Measurements from ENCODE around the gene PAK5. TPM values are rescaled to one million over a fixed set of nuclear protein-coding genes. Genes with fewer than 3 reads are reported as not detected.

Gene PAK5
- total RNA-seq, 1 experiment from 2014 or later = not detected

DNA sequence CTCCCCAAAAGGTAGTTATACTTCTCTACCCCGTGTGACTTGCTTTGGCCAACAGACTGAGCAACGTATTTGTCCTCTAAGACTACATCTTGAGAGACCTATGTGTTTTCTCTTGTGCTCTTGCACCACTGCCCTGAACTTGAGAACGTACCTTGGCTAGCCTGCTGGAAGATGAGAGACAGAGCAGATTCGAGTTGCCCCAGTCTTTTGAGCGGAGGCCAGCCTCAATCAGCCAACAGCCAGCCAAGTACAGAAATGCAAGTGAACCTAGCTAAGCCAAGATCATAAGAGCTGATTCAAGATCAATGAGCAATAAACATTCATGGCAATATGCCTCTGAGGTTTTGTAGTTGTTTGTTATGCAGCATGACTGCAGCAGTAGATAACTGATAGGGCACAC is 98.4 kb downstream of the PAK5 start:
- H3K4me3 ChIP-seq = no peak overlapping the region
- no peaks in the 10 kb centered on the region for H3K36me3 ChIP-seq
- H3K27me3 ChIP-seq = peaks cover 7% of the 10 kb centered on the region; the same call in 1 of the 2 replicates
- H3K9me3 ChIP-seq = peaks cover 2% of the 10 kb centered on the region; the same call in 1 of the 2 replicates
- DNase-seq = no peak

DNA sequence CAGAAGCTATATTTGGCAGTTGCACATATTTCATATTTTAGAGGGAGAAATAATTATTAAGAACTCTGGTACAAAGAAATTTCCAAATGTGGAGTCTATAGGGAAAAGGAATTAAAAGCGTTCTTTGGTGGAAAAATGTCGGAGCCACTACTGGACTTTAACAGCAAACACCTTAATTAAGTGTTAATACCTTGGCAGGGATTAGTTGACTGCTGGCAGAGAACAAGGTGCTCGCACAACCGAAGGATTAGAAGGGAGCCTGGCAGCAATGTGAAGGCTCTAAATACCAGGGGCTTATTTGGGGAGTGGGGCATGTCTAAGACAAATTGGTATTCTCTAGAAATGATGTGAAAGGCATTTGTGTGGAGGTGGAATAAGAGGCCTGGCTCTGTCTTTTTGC is 98.9 kb downstream of the PAK5 start:
- Histone ChIP-seq H3K36me3 (no peaks in the 10 kb centered on the region), H3K27me3 (peaks cover 7% of the 10 kb centered on the region; the same call in 1 of the 2 replicates), H3K9me3 (peaks cover 2% of the 10 kb centered on the region; the same call in 1 of the 2 replicates), H3K4me3 (no peak overlapping the region)
- DNase-seq = no peak

DNA sequence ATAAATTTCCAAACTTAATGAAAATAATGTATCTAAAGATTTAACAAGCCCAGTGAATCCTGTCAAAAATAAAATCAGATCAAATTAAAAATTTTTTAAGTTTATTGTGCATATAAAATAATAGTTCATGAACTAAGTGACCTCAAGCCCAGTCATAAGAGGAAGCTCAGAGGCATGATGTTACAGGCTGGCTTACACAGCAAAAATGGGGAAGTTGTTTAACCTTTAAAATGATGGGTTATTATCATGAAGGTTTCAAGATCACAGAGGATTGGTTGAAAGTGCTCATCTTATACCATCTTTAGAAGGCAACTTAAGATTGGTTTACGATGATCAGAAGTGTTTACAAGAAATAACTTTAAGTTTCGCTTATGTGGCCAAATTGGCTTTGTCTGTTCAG is 102.5 kb downstream of the PAK5 start:
- no peak for DNase-seq
- no peaks in the 10 kb centered on the region for H3K36me3 ChIP-seq
- H3K9me3 ChIP-seq = peaks cover 2% of the 10 kb centered on the region; the same call in 1 of the 2 replicates
- peaks cover 10% of the 10 kb centered on the region; the same call in 1 of the 2 replicates for H3K27me3 ChIP-seq
- no peak overlapping the region for H3K4me3 ChIP-seq

DNA sequence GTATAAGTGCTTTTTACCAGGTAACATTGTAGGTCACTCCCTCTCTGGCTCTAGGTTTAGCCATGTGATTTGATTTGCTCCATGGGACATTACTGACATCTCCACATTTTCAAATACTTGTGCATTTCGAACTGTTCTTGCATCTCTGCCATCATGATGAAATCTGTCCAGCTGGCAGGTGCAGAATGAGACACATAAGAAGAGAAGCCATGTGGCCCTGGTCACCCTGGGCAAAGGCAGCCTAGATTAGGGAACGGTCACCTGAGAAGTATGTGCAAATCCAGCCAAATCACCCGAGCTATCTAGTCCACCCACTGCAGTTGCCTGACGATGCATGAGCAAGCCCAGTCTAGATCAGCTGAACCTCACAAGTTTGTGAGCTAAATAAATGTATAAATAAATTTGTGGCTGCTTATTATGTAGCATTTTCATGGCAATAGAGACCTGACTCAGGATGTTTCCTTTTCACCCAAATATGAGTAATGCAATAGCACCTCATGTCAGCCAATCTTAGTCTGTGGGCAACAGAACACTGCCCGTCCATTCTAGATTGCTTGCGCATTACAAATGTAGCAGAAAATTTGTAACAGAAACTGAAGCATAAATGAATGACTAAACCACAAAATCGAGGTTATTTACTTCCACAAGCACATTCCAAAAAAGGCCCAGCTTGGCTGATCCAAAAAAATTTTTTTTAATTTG is 115.2 kb downstream of the PAK5 start:
- Histone ChIP-seq H3K36me3 (no peaks in the 10 kb centered on the region), H3K27me3 (peaks cover 4% of the 10 kb centered on the region; the same call in 1 of the 2 replicates), H3K4me3 (no peak overlapping the region), H3K9me3 (no peaks in the 10 kb centered on the region)
- DNase-seq = peak; percentile 39

DNA sequence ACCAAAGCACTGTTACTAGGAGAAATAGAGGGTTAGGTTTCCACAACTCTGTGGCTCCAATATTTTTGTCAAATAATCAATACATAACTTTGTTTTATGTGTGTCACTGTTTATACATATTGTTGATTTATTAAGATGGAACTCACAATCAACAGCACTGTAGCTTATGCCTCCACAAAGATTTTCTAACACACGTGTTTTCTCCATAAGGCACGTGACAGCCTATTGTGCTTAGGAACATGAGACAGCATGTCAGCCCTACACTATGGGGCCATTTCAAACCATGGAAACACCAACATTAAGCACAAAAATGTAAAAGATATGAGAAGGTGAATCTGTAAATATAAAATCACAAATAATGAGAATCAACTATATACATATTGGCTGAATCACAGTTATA is 127.0 kb downstream of the PAK5 start:
- H3K36me3 ChIP-seq = no peaks in the 10 kb centered on the region
- H3K4me3 ChIP-seq = no peak overlapping the region
- H3K27me3 ChIP-seq = peaks cover 4% of the 10 kb centered on the region; the same call in 1 of the 2 replicates
- no peaks in the 10 kb centered on the region for H3K9me3 ChIP-seq
- DNase-seq = no peak

DNA sequence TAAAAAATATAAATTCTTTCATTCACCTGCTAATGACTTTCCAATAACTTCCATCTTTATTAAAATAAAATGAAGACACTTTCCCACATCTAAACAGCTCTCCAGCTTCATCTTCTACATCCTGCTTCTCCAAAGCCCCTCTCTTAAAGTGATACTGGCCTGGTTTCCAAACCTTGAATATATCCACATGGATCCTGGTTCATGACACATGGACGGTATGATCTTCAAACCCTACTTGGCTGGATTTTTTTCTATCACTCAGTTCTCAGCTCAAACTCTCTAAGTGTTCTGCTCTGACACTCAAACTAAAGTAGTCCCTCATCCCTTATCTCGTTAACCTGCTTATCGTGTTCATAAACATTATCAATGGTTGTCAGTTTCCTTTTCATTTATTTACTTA is 128.2 kb downstream of the PAK5 start:
- Histone ChIP-seq H3K27me3 (peaks cover 4% of the 10 kb centered on the region; the same call in 1 of the 2 replicates), H3K36me3 (no peaks in the 10 kb centered on the region), H3K9me3 (no peaks in the 10 kb centered on the region), H3K4me3 (no peak overlapping the region)
- DNase-seq = no peak

DNA sequence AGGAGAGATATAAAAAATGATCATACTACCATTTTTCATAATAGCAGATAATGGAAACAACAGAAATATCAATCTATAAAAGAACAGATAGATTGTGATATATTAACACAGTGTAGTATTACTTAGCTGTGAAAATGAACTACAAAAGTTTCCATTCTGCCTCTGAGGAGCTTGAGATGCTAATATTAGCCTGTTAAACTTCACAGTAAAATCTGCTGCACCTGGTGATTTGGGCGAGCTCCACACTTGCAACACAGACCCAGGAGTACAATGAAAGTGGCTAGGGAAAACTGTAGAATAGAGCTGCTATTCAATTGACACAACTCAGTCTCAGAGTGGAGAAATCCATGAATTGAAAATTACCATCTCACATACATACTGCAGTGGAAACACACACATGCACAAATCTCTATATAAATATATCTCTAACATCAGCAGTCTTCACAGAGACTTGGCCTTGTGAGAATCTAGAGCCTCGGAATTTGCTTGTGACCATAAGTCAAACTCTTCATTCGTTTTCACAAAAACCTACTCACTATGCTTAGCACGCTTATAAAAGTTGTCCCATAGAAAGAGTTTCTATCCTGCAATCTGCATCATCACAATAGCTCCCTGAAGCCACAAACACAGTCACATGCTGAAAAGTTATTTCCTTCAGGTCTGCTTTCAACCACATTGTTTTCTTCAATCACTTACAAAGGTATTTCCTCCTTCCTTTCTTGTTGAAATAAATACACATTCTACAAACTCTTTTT is 133.0 kb downstream of the PAK5 start:
- Histone ChIP-seq H3K4me3 (no peak overlapping the region), H3K27me3 (peaks cover 4% of the 10 kb centered on the region; the same call in 1 of the 2 replicates), H3K9me3 (no peaks in the 10 kb centered on the region), H3K36me3 (no peaks in the 10 kb centered on the region)
- DNase-seq = no peak

DNA sequence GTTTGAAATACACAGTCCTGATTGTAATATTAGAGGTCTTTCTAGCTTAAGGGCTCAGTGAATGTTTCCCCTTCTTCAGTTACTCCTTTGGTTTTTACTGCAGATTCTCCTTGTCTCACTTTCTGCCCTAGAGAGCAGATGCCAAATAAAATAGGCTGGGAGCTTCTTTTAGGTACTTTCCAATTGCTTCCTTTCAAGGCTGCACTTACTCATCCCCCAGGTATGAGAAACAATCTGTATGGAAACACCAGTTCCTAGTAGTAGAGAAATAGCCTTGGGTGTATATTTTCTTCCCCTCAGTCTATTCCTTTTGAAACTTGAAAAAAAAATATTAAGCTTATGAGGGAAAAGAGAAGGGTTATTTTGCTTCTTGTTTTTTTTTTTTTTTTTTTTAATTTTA is 139.7 kb downstream of the PAK5 start:
- no peaks in the 10 kb centered on the region for H3K36me3 ChIP-seq
- no peaks in the 10 kb centered on the region for H3K9me3 ChIP-seq
- H3K27me3 ChIP-seq = peaks cover 12% of the 10 kb centered on the region
- H3K4me3 ChIP-seq = no peak overlapping the region
- no peak for DNase-seq

DNA sequence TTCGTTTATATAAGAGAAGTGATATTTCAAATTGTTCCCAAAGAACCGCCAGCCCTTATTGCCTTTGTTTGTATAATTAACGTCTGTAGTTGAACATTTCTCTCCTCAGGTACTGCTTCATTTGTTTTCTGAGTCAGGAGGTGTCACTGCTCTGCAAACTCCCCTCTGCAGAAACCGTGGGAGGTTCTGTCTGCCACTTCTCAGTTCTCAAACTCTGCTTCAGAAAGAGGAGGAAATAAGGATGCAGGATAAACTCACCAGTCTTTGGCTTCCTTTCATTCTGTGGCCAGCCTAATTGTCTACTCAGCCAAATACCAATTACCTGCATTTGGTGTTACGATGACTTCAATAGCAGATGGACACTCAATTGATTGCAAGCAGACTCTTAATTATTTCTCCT is 149.8 kb downstream of the PAK5 start:
- DNase-seq = no peak
- Histone ChIP-seq H3K36me3 (no peaks in the 10 kb centered on the region), H3K4me3 (no peak overlapping the region)

DNA sequence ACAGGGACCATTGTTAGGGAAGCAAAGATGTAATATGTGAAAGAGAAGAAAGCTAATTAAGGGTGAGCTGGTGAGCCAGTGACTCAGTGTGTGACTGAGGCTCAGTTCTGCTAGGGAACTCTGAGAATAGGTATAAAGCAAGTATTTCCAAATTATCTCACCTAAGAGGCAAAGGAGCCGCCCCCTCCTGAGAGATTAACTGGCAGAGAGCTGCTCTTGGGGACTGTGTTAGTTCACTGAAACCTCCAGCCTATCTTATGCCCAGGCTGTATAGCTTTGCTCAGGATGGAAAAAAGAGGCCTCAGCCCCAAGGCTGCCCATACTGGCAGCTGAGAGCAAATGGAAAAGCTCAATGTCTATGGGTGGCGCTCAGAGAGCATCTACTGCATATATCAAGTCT is 152.0 kb downstream of the PAK5 start:
- no peak for DNase-seq
- H3K9me3 ChIP-seq = no peaks in the 10 kb centered on the region
- H3K27me3 ChIP-seq = peaks cover 17% of the 10 kb centered on the region
- H3K36me3 ChIP-seq = no peaks in the 10 kb centered on the region
- no peak overlapping the region for H3K4me3 ChIP-seq

More for the DNA sequence above, 149.8 kb downstream of the PAK5 start:
- Histone ChIP-seq H3K9me3 (no peaks in the 10 kb centered on the region), H3K27me3 (peaks cover 12% of the 10 kb centered on the region)

DNA sequence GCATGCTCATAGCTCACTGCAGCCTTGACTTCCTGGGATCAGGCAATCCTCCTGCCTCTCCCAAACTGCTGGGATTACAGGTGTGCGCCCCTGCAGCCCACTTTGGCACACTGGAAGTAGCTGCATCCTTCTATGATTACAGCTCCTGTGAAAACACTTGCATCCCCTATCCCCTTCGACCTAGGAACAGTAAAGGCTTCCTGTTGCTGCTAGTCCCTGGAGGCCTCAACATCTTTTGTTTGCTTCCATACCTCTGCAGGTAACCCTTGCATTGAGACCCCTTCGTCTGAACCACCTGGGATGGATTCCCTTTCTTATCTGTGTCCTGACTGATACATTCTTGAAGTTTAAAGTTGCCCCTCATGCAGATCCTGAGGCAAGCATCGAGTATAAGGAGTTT is 152.4 kb downstream of the PAK5 start:
- Histone ChIP-seq H3K9me3 (no peaks in the 10 kb centered on the region), H3K36me3 (no peaks in the 10 kb centered on the region), H3K4me3 (no peak overlapping the region), H3K27me3 (peaks cover 18% of the 10 kb centered on the region)
- no peak for DNase-seq

DNA sequence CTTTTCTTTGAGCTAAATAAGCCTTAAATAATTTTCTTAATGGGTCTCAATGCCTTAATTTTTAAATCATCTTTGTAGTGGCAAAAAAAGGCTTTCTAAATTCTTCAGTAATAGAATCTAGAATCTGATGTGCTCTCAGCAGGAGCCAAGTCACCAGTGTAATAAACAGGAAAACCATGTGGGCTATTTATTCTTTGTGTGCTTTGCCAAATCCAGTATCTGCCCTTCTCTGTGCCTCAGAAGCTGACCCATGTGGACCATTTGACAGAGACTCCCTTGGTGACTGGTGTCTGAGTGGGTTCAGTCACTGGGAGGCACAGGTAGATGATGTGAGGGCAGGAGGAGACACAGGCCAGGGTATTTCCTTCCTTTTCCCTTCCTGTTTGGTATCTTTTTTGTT is 152.9 kb downstream of the PAK5 start:
- H3K27me3 ChIP-seq = peaks cover 18% of the 10 kb centered on the region
- no peak for DNase-seq
- H3K36me3 ChIP-seq = no peaks in the 10 kb centered on the region
- H3K4me3 ChIP-seq = no peak overlapping the region
- no peaks in the 10 kb centered on the region for H3K9me3 ChIP-seq

DNA sequence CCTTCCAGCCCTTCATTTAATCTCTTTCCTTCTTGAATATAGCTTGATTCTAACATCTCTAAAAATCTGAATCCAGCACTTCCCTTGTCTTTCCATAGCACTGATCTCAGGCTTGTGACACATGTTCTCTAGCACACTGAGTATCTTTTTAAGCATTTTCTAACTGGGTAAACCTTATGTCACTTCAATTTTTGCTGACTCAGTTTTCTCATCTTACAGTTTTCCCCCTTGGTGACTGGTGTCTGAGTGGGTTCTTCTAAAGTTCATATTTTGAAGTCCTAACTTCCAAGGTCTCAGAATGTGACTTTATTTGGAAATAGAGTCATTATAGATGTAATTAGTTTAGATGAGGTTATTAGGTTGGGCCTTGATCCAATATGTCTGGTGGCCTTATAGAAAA is 153.9 kb downstream of the PAK5 start:
- peaks cover 18% of the 10 kb centered on the region for H3K27me3 ChIP-seq
- H3K36me3 ChIP-seq = no peaks in the 10 kb centered on the region

DNA sequence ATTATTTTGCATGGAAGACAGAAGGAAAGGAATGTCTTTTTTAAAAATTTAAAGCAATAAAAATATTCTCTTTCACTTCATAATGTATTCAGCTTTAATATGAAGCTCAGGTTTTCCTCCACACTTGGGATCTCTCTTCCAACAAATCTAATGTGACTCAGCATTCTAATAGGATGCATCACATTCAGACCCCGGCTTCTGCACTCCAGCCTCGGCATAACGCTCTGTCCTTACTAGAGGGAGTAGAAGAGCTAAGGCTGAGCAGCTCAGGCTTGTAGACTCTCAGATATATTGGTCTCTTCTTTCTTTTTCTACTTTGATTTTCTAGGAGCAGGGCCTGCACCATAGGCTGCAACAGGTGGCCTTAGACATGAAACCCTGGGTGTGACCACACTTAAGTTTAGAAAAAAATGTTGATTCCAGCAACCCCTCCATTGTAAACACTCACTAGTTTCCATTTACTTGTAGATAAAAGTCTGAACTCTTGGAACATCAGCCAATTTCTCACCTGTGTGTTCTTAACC is 161.7 kb downstream of the PAK5 start:
- Histone ChIP-seq H3K27me3 (peaks cover 4% of the 10 kb centered on the region; the same call in 1 of the 2 replicates), H3K4me3 (no peak overlapping the region), H3K9me3 (no peaks in the 10 kb centered on the region), H3K36me3 (no peaks in the 10 kb centered on the region)
- no peak for DNase-seq

More for the DNA sequence above, 153.9 kb downstream of the PAK5 start:
- H3K4me3 ChIP-seq = no peak overlapping the region
- H3K9me3 ChIP-seq = no peaks in the 10 kb centered on the region
- DNase-seq = no peak

DNA sequence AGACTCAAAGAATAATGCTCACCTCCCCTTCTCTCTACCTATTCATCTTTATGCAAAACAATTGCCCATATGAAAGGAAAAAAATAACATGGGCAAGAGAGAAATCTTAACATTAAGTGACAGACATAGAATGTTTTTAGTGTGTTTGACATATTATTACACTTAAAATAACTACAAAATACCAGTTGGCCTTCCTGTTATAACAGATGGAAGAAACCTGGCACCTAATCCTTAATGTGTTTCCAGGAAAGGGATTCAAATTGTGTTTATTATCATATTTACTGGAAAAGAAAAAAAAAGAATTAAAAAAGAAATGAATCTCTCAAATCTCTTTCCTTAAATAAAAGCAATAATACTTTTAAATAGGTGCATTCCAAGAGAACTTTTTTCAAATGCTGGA is 165.9 kb downstream of the PAK5 start:
- DNase-seq = no peak
- H3K4me3 ChIP-seq = no peak overlapping the region
- no peaks in the 10 kb centered on the region for H3K36me3 ChIP-seq
- H3K27me3 ChIP-seq = no peaks in the 10 kb centered on the region
- no peaks in the 10 kb centered on the region for H3K9me3 ChIP-seq

DNA sequence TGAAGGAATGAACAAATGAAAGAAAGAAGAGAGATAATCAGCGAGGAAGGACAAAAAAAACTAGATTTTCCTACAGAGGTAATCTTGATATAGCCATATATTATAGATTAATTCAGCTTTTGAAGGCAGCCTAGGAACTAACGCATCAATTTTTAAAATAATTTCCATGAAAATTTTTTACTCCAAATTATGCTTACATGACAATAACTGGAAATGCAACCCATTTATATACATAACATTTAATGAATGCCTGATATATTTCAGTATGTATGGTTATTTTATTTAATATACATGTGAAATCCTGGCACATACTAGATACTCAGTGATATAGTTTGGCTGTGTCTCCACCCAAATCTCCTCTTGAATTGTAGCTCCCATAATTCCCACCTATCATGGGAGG is 166.8 kb downstream of the PAK5 start:
- DNase-seq = no peak
- H3K36me3 ChIP-seq = no peaks in the 10 kb centered on the region
- no peak overlapping the region for H3K4me3 ChIP-seq
- H3K27me3 ChIP-seq = no peaks in the 10 kb centered on the region
- H3K9me3 ChIP-seq = no peaks in the 10 kb centered on the region

DNA sequence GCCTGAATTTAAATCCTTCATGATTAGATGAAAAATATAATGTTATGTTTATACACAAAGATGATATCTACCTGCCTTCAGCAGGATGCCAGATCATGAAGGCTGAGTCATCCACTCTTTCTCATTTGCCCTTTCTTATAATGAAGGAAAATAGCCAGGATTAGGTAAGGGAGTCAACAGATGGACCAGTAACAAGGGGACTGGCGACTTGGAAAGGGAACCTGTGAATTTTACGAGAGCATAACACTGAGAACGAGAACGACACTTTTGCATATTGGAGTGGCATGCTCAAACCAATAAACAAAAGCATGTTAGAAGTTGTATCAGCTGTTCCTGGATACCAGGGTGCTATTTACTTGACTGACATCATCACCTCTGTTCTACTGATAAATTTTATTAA is 170.5 kb downstream of the PAK5 start:
- Histone ChIP-seq H3K9me3 (no peaks in the 10 kb centered on the region), H3K4me3 (no peak overlapping the region), H3K27me3 (no peaks in the 10 kb centered on the region), H3K36me3 (no peaks in the 10 kb centered on the region)
- DNase-seq = no peak
